ENCODE results near the gene MASP2.
"Not testable (repeated sequence)": the region's sequence is repeated elsewhere in the genome, so short reads cannot be mapped to it uniquely, and the experiment has no call there.

The MASP2 gene

DNA sequence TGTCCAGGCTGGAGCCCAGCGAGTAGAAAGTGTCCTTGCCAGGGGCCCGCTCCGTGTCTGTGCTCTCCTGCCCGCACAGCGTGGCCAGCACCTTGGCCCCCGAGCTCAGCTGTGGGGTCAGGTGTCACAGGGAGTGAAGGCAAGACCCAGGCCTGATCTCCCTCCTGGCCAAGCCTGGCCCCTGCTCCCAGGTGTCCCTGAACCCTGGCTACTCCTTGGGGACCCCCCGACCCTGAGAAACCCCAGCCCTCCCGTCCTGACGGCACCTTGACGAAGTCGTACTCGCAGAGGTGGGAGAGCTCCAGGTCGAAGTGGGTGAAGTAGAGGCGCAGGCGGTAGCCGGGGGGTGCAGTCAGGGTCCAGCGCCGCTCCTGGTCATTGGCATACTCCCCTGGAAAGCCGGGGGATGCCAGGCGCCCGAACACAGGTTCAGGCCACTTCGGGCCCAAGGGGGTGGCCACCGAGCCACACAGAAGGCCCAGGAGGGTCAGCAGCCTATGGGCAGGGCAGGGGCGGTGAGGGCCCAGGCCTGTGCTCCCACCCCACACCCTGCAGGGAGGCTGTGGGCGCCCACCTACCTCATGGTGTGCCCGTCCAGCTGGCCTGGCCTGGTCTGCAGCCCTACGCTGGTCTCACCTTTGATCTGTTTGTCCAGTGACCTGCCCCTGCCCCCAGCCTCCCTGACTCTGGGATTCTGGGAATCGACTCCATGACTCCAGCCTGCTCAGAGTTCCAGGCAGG is at the start of gene MASP2:
Gene MASP2 (minus strand): TSS at position 615 of the 741 bp plus-strand sequence. CDS start 32 bp downstream, at position 583.
- no peak for DNase-seq

DNA sequence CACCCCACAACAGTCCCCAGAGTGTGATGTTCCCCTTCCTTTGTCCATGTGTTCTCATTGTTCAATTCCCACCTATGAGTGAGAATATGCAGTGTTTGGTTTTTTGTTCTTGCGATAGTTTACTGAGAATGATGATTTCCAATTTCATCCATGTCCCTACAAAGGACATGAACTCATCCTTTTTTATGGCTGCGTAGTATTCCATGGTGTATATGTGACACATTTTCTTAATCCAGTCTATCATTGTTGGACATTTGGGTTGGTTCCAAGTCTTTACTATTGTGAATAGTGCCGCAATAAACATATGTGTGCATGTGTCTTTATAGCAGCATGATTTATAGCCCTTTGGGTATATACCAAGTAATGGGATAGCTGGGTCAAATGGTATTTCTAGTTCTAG is 36.7 kb upstream of the MASP2 start:
- not testable (repeated sequence) for DNase-seq

DNA sequence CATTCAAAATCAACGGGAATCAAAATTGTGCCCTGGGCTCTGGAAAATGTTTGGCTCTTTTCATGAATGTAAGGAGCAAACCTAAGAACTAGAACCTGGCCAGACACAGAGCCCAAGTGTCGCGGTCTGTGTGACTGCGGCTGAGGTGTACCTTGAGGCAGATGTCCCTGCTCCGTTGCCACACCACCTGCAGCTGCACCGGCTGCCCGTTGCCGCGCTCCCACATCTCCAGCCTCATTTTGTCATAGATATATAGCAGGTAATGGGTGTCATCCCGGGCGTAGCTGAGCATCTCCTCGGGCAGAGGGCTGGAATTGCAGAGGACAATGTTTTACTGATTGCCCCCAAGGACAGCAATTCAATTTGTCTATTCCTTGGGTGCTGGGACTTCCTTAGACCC is 33.9 kb upstream of the MASP2 start:
- DNase-seq: no peak

DNA sequence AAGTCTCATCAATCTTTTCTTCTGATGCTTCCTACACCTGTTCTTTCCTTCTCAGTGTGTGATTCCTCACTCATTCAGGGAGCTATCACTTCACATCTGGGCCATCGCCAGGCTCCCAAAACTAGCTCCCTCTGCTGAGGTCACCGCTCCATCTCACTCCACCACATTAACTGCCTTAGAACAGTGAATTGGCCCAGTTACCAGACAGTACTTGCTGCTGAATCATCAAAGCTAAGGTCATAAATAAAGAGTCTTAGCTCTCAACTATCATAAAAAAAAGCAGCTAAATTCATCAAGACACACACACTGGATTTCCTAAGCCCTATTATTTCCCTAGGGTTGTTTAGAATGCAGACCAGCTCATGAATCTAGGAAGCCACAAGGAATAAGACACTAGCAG is 31.6 kb upstream of the MASP2 start:
- no peak for DNase-seq

DNA sequence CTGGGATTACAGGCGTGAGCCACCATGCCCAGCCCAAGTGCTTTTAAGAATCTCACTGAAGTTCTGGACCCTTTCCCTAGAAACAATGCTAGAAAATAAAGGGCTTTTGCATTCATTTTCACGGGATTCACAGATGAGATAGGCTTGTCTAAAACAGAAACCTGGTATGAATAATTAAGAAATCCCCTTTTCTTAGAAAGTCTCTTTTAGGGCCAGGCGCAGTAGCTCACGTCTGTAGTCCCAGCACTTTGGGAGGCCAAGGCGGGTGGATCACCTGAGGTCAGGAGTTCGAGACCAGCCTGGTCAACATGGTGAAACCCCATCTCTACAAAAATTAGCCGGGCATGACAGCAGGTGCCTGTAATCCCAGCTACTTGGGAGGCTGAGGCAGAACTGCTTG is 26.4 kb upstream of the MASP2 start:
- not testable (repeated sequence) for DNase-seq

DNA sequence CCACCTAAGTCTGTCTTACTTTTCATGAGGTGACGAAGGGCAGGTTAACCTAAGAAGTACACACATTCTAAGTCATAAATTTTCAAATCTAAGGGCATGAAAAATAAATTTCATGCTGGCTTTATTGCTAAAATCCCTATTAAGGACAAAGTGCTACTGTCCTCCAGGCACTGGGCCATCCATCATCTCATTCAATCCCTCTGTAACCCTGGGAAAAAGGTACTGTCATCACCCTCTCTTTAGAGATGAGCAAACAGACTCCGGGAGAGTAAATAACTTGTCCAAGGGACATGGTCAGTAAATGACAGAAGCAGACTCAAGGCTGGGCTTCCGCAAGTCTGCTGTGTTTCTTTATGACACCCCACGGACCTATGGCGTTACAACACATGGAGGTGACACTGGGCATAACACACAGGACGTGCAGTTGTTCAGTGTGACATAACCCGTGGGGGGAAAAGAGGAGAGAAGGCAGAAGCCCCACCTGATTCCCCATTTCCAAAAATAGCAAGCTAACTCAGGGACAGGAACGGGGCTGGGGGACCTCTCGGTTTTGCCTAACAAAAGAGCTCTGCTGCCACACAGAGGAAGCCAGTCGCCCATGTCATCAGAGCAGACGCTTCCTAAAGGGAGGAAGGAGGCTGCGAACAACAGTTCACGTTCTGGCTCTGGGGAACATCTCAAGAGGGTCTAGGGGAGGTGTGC is 25.3 kb upstream of the MASP2 start:
- DNase-seq: no peak

DNA sequence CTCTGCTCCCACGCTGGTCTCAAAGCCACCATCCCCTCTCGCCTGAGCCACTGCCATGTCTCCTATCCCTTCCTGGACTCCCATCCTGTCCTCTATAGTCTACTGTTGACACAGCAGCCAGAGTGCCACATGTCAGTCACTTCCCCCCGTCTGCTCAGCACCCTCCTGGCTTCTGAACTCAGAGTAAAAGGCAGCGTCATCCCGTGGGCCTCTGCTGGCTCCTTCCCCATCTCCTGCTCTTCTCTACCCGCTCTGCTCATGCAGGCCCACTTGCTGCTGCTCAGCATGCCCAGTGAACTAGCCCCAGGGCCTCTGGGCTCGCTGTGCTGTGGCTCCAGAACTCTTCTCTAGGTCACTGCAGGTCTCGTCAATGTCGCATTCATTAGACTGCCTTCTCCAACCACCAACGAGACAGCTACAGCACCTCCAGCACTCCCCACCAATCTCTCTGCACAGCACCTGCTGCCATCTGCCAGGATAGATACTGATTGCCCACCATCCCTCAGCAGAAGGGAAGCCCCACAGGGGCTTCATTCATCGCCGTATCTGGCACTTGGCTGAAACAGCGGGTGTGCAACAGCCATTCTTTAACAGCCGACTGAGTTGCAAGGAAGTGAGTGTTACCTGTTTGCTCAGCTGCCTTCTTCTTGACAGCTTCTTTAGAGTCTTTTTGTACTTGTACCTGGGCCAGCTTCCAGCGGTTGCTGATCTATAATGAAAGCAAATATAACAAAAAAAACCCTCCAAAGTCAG is 24.6 kb upstream of the MASP2 start:
- no peak for DNase-seq

DNA sequence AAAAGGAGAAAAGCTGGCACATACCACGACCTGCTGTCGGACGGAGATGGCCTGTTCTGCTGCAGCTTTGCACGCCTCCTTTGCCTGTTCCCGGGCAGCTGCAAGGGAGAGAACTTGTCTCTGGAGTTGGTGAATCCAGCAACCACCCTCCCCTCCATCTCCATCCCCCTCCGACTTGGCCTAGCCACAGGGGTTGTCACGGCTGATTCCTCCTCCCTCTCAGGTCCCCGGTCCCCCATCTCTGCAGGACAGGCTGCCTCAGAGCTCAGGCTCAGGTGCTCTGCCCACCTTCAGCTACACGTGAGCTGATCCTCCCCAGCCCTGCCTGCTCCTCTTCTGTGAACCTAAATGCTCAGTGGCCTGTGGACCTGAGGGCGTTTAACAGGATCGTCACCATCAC is 23.8 kb upstream of the MASP2 start:
- DNase-seq: no peak

DNA sequence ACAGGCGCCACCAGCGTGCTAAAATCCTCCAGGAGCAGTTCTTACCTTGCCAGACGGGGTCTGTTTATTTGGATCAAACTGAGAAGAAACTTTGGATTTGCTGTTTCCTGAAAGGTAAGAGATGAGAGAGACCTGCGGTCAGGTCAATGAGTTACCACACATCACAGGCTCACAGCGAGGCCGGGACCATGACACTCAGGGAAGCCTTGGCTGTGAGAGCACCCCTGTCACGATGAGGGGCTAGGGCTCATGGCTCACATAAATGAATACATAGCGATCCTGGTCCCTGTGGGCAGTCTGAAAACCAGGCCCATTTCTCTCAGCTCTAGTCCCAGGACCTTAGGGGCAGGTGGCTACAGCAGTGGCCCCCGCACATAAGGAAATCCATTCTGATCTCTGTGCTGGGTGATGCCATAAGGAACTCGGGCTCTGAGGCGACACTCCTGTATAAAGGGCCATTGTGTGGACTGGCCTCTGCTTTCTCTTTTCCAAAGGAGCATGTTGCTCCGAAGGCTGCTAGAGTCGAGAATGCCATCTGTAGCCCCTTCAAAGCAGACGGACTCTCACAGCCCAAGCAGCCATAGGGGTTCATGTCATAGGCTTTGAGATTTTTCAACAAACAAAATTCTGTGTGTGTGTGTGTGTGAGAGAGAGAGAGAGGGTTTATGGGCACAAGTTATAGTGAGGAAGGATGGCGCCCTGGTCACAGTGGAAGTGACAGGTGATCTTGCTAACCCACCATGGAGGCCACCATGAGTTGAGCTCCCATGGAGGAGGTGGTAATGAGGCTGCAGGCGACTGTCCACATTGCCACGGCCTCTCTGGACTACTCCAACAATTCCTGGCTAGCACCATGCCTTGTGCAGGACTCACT is 21.8 kb upstream of the MASP2 start:
- DNase-seq: no peak

DNA sequence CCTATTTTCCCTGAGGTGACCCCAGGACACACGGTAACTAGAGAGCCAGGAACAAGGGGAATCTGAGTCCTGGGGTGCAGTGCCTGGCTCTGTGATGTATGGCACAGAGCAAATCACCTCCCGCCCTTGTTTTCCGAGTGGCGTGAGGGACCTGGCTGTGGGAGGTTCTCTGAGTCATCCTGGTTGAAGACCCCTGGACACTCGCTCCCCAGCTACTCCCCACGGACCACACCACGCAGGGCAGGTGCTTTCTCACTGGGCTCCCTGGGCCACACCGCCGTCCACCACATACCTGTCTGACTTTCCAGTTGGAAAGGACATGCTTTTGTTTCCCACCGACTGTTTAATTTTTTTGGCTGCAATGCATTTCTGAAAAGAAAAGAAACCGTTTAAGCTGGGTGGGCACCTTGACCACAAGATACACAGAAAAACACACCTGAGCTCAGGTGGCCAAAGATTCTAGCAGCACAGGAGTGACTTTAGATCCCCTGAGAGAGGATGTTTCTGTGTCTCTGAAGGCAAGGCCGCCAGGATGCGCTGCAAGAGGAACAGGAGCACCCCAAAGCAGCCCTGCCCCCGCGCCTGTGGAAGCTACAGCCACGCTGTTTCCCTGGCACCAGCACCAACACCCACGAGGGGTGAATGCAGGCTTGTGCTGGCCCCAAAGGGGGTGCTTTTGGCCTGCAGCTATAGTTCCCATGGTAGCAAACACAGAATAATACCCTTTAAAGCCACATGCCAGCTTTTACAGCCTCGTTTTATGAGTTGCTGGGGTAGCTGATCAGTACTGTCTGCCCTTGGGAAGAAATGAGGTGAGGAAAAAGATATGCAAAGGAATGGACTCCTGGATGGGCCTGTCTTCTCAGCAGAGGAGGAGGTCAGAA is 20.9 kb upstream of the MASP2 start:
- DNase-seq: no peak

DNA sequence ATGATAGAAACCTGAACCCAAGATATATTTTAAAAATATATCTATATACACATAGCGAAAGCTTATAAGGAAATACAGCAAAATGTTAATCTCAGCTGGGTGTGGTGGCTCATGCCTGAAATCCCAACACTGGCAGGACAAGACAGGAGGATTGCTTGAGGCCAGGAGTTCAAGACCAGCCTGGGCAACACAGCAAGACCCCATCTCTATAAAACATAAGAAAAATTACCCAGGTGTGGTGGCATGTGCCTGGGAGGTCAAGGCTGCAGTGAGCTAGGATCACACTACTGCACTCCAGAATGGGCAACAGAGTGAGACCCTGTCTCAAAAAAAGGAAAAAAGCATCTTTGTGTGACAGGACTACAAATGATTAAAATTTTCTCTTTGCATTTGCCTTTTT is 18.8 kb upstream of the MASP2 start:
- no peak for DNase-seq

DNA sequence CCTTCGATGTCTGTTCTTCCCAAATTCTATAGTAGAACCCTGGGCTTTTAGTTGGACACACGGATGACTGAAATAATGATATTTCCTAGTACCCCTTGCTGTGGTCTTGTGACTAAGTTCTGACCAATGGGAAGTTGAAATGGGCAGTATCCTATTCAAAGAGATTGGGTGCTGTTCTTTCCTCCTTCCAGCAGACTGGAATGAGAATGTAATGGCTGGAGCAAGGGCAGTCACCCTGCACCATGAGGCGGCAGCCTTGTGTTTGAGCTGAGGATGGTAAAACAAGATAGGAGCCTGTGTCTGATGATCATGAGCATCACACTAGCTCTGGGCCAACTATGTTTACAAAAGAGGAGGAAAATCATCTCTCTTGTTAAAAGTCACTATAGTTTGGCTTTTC is 17.9 kb upstream of the MASP2 start:
- DNase-seq: no peak

DNA sequence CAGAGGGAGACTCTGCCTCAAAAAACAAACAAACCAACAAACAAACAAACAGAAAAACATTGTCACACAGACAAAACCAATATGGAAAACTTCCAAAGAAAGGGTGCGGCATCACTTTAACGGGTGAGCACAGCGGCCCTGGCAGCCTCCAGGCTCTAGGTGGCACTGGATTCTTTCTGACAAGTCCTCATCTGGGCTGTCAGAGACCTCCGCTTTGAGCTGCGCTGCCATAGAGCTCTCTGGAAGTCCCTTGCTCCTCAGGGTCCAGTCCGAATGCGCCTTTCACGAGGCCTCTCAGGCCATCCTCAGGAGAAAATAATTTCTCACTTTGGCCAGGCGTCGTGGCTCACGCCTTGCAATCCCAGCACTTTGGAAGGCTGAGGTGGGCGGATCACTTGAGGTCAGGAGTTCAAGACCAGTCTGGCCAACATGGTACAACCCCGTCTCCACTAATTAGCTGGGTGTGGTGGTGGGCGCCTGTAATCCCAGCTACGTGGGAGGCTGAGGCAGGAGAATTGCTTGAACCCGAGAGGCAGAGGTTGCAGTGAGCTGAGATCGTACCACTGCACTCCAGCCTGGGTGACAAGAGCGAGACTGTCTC is 17.0 kb upstream of the MASP2 start:
- not testable (repeated sequence) for DNase-seq

DNA sequence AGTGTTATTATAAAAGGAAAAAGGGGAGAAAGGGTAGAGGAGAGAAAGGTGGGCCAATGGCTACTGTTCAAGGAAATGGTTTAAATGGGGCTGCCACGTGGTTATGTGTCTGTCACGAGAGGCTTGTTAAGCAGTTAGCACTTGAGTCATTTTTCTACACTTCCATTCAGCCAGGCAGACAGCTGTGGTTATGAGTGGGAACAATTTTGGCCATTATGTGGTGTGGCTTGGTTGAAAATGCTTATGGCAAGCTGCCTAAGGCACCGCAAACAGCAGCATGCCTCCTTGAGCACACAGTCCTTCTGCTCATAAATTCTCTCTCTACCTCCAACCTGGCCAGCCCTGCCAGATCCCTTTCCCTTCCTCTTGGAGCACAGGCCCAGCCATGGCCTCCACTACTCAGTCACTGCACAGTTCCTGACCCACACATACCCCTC is 15.9 kb upstream of the MASP2 start:
- DNase-seq: no peak

DNA sequence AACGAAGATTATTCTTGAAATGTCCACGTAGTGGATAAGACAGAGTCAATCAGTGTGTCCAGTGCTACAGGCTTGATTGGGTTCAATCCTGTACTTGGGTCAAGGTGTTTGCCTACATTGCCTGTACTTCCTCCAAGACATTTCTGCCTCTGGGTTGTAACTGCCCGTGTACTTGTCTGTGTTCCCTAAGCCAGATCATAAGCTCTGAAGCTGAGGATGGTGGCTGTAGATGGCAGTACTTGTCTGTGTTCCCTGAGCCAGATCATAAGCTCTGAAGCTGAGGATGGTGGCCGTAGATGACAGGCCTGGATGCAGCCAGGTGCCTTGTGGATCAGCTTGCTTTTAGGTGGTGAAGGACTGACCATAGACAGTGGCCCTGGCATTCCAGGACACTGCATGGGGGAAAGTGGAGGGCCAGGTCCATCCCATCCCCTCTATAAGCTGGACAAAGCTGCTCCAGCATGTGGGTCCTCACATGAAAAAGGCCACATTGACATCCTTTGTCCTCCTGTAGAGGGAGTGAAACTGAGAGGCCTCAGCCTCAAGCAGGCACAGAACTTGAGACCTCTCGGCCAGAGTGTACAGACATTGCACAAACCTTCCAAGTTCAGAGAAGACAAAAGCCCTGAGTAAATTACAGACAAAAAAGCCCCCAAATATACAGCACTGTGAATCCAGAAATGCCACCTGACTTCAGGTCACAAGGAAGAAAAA is 14.8 kb upstream of the MASP2 start:
- DNase-seq: no peak

DNA sequence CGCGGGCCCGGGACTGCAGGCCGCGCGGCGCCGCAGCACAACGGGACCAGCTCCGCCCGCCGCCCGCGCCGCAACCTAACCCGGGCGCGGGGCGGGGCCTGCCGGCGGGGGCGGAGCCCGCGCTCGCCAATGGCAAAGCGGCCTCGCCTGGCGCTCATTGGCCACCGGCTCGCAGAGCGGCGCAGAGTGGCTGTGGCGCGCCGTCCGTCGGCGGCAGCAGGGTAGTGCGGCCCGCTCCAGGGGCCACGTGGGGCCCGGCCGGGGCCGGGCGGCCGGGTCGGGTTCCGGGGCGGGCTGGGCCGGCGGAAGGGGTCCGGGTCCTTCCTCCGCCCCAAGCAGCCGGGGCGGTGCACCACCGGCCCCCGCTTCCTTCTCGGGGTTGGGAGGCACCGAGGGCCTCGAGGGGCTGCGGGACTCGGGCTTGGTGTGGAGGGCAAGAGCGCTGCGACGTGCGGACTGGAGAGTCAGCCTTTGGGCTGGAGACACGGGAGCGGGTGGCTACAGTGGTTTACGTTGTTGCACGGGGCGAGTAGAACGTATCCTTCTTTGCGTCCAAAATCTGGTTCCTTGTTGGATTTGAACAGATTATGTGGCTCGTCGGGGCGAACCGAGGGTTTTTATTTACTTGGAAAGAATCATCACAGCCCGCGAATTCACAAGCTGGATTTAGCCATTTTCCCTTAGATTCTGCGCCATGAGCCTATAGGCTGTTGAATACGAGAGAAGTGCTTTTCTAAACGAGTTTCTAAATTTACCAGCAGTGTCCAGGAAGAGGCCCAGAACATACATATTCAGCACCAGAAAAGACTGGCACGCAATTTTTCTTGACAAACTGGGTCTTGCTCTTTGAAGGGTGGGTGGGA is 13.2 kb upstream of the MASP2 start, which contains the start of gene SRM:
Gene SRM (minus strand): TSS at position 51 of the 863 bp plus-strand sequence. CDS start 75 bp downstream, outside the sequence.
- DNase-seq: peak; percentile 46 to 52

DNA sequence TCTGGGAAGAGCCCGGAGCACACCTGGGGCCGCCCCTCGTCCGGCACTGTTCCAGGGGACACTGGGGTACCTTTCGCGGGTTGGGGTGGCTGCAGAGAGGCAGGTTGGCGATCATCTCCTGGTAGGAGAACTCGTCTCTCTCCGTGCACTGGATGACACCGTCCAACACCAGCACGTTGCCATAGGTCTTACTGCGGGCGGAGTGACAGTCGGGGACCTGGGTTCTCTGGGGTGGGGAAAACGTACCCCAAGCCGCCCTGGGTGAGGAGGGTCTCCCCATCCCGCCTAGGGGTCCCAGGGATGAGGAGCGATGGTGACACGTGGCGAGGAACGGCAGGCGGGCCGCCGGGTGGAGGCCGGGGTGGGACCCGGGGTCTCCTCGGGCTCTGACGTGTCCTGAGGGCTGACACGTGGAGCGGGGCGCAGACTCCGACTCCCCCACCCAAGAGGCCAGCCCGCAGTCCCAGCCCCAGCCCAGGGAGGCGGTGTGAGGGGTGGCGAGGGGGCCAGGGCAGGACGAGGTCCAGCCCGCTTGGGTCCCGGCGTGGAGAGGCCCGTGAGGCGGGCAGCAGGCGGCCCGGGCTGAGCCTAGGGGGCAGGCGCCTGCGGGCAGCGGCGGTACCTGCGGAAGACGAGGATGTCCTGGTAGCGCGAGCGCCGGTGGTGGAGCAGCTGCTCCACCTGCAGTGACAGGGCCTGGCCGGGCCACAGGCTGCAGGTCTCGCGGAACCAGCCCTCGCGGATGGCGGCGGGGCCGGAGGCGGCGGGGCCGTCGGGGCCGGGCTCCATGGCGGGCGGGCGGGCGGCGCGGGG is 12.3 kb upstream of the MASP2 start:
- no peak for DNase-seq

DNA sequence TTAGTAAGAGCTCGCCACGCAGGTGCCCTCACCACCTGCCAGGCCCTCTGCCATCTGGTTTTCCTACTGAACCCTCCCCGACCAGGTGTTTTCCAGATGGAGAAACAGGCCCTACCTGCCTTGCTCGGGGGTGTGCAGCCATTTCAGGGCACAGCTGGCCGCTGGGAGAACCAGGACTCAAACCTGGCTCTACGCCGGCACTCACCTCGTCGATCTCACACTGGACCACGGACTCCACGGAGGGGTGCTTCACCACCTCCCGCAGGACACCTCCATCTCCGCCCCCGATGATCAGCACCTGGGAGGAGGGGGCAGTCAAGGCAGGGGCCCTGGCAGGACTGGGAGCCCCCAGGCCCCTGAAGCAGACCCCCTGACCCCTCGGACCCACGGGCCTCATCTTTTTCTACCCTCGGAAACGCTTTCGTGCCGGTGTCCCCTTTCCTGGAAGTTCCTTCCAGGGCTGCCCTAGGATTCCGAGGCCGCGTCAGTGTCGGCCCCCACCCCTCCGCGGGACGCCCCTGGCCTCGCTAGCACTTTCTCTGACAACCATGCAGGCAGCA is 11.6 kb upstream of the MASP2 start:
- no peak for DNase-seq
